Left ventricle myocardium inferior (tissue), 1 donor: Measurements from ENCODE around the gene H2BW1. TPM values are rescaled to one million over a fixed set of nuclear protein-coding genes. Genes with fewer than 3 reads are reported as not detected.
"Not testable (repeated sequence)": the region's sequence is repeated elsewhere in the genome, so short reads cannot be mapped to it uniquely, and the experiment has no call there.

Experiments used
- DNase-seq: peaks from one replicate; pipeline ENCODE4 v3.0.0-alpha.2; 2020
- H3K27ac ChIP-seq: fragments of 200-600 bp; replicated peaks from 2 replicates; pipeline ENCODE4 v1.8.0; 2021
- H3K27me3 ChIP-seq: fragments of 200-600 bp; 2 replicates; pipeline ENCODE4 v1.8.0; 2021; ENCODE audit warnings: low read depth
- H3K36me3 ChIP-seq: fragments of 200-600 bp; 2 replicates; pipeline ENCODE4 v1.8.0; 2021
- H3K4me1 ChIP-seq: fragments of 200-600 bp; 2 replicates; pipeline ENCODE4 v1.8.0; 2021
- H3K4me3 ChIP-seq: fragments of 200-600 bp; 2 replicates; pipeline ENCODE4 v1.8.0; 2021; ENCODE audit warnings: mild to moderate bottlenecking, moderate library complexity
- H3K9me3 ChIP-seq: fragments of 200-600 bp; replicated peaks from 2 replicates; pipeline ENCODE4 v1.8.0; 2021
- CTCF ChIP-seq: fragments of 200-600 bp; IDR thresholded peaks from 2 replicates; pipeline ENCODE4 v1.8.0; 2021; ENCODE audit warnings: antibody characterized with exemption, mild to moderate bottlenecking, borderline replicate concordance
- intact Hi-C: fragments of 100-400 bp; cut with micrococcal nuclease; formaldehyde crosslinking; loops from one replicate; pipeline ENCODE4 v1.11.0; 2022
- long read RNA-seq: library from polyadenylated mRNA; unstranded; transcript quantifications from one replicate; pipeline ENCODE4 v2.0.0, GENCODE V29; 2021
- total RNA-seq: library from RNA; stranded (reverse); fragmentation: NEBNext Ultra II Directional; extraction: Animal tissue kit (Norgen Biotek cat#: 25700); gene quantifications from one replicate; pipeline ENCODE4 v1.2.1, GENCODE V29; 2021
- donor health status: DM: no; HTN: yes; CAD: no; lungs with severe emphysema.

The H2BW1 gene
- not detected for total RNA-seq
- long read RNA-seq, result 0 reads

- Histone ChIP-seq H3K36me3 (no peaks in the 10 kb centered on the region), H3K4me1 (no peaks in the 10 kb centered on the region), H3K9me3 (no peaks in the 10 kb centered on the region), H3K27ac (no peak within 1 kb of the TSS), H3K27me3 (no peaks in the 10 kb centered on the region), H3K4me3 (no peak within 1 kb of the TSS)
- intact Hi-C loops, result no loop called here
- no peak for DNase-seq
- TF ChIP-seq CTCF, result no peak
These were observed at the start of gene H2BW1 for GRCh38 chrX:104013606-104014005. TSS of gene H2BW1 (minus strand) at chrX:104013708. CDS start at chrX:104013576, 132 bp downstream.

- H3K27me3 ChIP-seq, H3K9me3 ChIP-seq, H3K27ac ChIP-seq, DNase-seq, intact Hi-C loops, H3K4me1 ChIP-seq, H3K36me3 ChIP-seq, H3K4me3 ChIP-seq: not testable (repeated sequence)
These were observed 49.1 kb upstream of the H2BW1 start for GRCh38 chrX:104062636-104063035.

DNA sequence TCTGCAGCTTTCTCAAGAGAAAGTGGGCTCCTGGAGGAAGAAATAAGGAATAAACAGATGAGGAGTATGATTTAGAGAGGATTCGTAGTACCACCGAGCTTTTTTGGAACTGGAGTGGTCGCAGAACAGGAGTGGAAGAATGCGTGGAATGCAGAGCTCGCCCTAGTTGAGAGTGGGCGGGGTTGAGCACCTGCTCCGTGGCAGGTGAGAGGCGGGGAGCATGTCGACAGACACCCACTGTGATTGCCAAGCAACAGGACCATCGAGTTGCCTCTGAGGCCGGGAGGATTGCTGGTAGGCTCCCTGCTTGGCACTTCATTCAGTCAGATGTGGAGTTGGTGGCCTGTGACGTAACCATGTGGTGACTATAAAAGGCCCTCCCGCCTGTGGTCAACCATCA lies 41.4 kb upstream of the H2BW1 start:
- H3K4me3 ChIP-seq, H3K27me3 ChIP-seq, H3K36me3 ChIP-seq, H3K27ac ChIP-seq, H3K9me3 ChIP-seq, H3K4me1 ChIP-seq, DNase-seq, intact Hi-C loops: not testable (repeated sequence)

- no peaks in the 10 kb centered on the region for H3K27me3 ChIP-seq
- intact Hi-C loops, result no loop called here
- H3K4me3 ChIP-seq, result no peak overlapping the region
- no peaks in the 10 kb centered on the region for H3K4me1 ChIP-seq
- no peak overlapping the region for H3K27ac ChIP-seq
- TF ChIP-seq CTCF, result no peak
- DNase-seq, result no peak
- H3K9me3 ChIP-seq, result no peaks in the 10 kb centered on the region
- H3K36me3 ChIP-seq, result no peaks in the 10 kb centered on the region
These were observed 33.7 kb upstream of the H2BW1 start for GRCh38 chrX:104047171-104047570.

GRCh38 chrX:104045642-104046041 lies 32.1 kb upstream of the H2BW1 start:
- no peaks in the 10 kb centered on the region for H3K9me3 ChIP-seq
- H3K36me3 ChIP-seq, result no peaks in the 10 kb centered on the region
- intact Hi-C loops, result no loop called here
- no peaks in the 10 kb centered on the region for H3K4me1 ChIP-seq
- no peaks in the 10 kb centered on the region for H3K27me3 ChIP-seq
- no peak for DNase-seq
- no peak overlapping the region for H3K4me3 ChIP-seq
- H3K27ac ChIP-seq, result no peak overlapping the region
- no peak for TF ChIP-seq CTCF

- Histone ChIP-seq H3K4me3 (no peak overlapping the region), H3K27ac (no peak overlapping the region), H3K4me1 (no peaks in the 10 kb centered on the region), H3K36me3 (no peaks in the 10 kb centered on the region), H3K9me3 (no peaks in the 10 kb centered on the region), H3K27me3 (no peaks in the 10 kb centered on the region)
- no peak for TF ChIP-seq CTCF
- DNase-seq, result no peak
- intact Hi-C loops, result no loop called here
These were observed 27.5 kb upstream of the H2BW1 start for GRCh38 chrX:104041003-104041402.
